Lower leg skin (tissue), 3 donors: ENCODE results near the gene ZSCAN21.

Experiments
- POLR2A ChIP-seq, 2 donors: fragments of 450-650 bp; IDR thresholded peaks; one replicate each; pipeline ENCODE4 v1.6.1; 2016 to 2017; ENCODE audit warnings: antibody characterized with exemption in 2 of 2, mild to moderate bottlenecking in 1 of 2, moderate library complexity in 1 of 2
- TF ChIP-seq, protein P1 (sequence below), 3 donors: fragments of 450-650 bp; IDR thresholded peaks; one replicate each; pipeline ENCODE4 v1.5.1; 2016; ENCODE audit warnings: antibody characterized with exemption in 3 of 3, mild to moderate bottlenecking in 3 of 3, moderate library complexity in 2 of 3

DNA sequence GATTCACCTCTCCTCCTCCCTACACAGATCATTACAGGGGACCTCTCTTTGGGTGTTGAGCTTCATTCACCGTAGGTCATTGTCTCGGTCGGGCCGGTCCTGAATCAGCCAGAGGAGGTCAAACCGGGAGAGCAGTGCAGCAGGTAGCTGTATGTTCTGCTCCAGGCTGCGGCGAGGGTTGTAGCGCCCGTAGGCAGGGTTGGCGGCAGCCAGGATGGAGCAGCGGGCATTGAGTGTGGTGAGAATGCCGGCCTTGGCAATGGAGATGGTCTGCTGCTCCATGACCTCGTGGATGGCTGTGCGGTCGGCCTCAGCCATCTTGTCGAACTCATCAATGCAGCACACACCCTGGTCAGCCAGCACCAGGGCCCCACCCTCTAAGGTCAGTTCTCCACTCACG is 46.1 kb downstream of the ZSCAN21 start:
- TF ChIP-seq, protein P1, sequence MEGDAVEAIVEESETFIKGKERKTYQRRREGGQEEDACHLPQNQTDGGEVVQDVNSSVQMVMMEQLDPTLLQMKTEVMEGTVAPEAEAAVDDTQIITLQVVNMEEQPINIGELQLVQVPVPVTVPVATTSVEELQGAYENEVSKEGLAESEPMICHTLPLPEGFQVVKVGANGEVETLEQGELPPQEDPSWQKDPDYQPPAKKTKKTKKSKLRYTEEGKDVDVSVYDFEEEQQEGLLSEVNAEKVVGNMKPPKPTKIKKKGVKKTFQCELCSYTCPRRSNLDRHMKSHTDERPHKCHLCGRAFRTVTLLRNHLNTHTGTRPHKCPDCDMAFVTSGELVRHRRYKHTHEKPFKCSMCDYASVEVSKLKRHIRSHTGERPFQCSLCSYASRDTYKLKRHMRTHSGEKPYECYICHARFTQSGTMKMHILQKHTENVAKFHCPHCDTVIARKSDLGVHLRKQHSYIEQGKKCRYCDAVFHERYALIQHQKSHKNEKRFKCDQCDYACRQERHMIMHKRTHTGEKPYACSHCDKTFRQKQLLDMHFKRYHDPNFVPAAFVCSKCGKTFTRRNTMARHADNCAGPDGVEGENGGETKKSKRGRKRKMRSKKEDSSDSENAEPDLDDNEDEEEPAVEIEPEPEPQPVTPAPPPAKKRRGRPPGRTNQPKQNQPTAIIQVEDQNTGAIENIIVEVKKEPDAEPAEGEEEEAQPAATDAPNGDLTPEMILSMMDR (IDR thresholded peaks at IDR 0.05): no peak
- TF ChIP-seq POLR2A (IDR thresholded peaks at IDR 0.05): no peak
